ENCODE results near the gene SNRNP48.

- TF ChIP-seq RFX5 (IDR thresholded peaks at IDR 0.05) (no peak), CTCF (IDR thresholded peaks at IDR 0.05) (no peak), POLR2A (IDR thresholded peaks at IDR 0.05; ENCODE audit: low read length) (no peak), MAX (IDR thresholded peaks at IDR 0.05) (no peak), RAD21 (conservative IDR thresholded peaks at IDR 0.05 in 1 of 2, IDR thresholded peaks at IDR 0.05 in 1 of 2) (no peak), SMC3 (IDR thresholded peaks at IDR 0.05) (no peak), EP300 (IDR thresholded peaks at IDR 0.05) (no peak)
Observed at GRCh38 chr6:7572213-7572943, 17.6 kb upstream of the SNRNP48 start.
